ENCODE data around the gene OR2A14. TPM values are rescaled to one million over a fixed set of nuclear protein-coding genes. Genes with fewer than 3 reads are reported as not detected.

Gene OR2A14
- total and polyA plus RNA-seq, 2 donors (not counting 1 experiment from before 2014, with no cell fraction given), result not detected

DNA sequence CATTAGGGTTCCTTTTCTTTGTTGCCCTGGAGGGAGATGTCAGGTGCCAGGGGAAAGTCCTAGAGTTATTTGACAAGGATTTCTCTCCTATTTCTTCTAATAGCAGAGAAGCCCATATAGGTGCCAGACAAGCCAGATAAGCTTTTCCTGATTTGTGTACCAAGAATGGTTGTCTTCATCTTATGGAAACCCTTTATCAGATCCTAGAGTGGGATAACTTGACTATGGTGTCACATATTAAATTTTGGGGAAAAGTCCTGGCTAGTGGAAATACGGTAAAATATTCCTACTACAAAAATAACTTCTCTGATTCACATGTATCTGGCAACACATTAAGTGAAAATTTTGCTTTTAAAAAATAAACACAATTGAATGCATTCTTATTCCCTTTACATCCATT is 35.7 kb upstream of the OR2A14 start:
- no peak overlapping the region for H3K4me2 ChIP-seq (replicated peaks; ENCODE audit: low read depth, low read length, poor library complexity, severe bottlenecking)
- peaks cover 0 to 5% (median 3%) of the 10 kb centered on the region in 3 donors for H3K9me3 ChIP-seq (ENCODE audit: control extremely low read depth in 1 of 3, control insufficient read depth in 2 of 3, insufficient read depth in 1 of 3, low read length in 2 of 3)
- peaks cover 4% of the 10 kb centered on the region for H3K27me3 Mint-ChIP-seq
- H3K4me3 ChIP-seq (ENCODE audit: control extremely low read depth in 1 of 5, extremely low read depth in 1 of 5, insufficient read depth in 1 of 5, low read depth in 2 of 5, low read length in 4 of 5), result no peak overlapping the region
- ChIA-PET POLR2A (no interaction called here), CTCF (no interaction called here)
- no peak overlapping the region for H2AFZ ChIP-seq (ENCODE audit: insufficient read depth, low read depth, low read length, poor library complexity, severe bottlenecking)
- no peak overlapping the region for H3K4me3 Mint-ChIP-seq
- no peaks in the 10 kb centered on the region for H3K79me2 ChIP-seq (ENCODE audit: control insufficient read depth, insufficient read depth, low read length)
- intact Hi-C loops (cut with micrococcal nuclease), result no loop called here
- no peak overlapping the region for H3K27ac Mint-ChIP-seq
- H3K27ac ChIP-seq (ENCODE audit: low read length in 2 of 2), result no peak overlapping the region
- WGBS (ENCODE audit: insufficient coverage), result no CpG with 5 or more reads among the region's 1 CpG
- DNase-seq (no peak), ATAC-seq (ENCODE audit: low read depth) (no peak)
- H3K4me1 Mint-ChIP-seq, result no peaks in the 10 kb centered on the region
- no peaks in the 10 kb centered on the region for H3K27me3 ChIP-seq (replicated peaks in 1 of 4; ENCODE audit: control extremely low read depth in 1 of 4, control insufficient read depth in 3 of 4, insufficient read depth in 4 of 4, low read length in 3 of 4)
- no peaks in the 10 kb centered on the region for H3K4me1 ChIP-seq (ENCODE audit: control insufficient read depth in 2 of 2, insufficient read depth in 2 of 2, low read length in 2 of 2)
- no peak overlapping the region for H3K9ac ChIP-seq (ENCODE audit: low read length)
- peaks cover 2% of the 10 kb centered on the region for H3K9me3 Mint-ChIP-seq (ENCODE audit: insufficient read depth)
- no peaks in the 10 kb centered on the region for H3K36me3 ChIP-seq (replicated peaks in 1 of 2; ENCODE audit: control extremely low read depth in 1 of 2, control insufficient read depth in 1 of 2, extremely low read depth in 1 of 2, insufficient read depth in 2 of 2, low read length in 1 of 2)
- H4K20me1 ChIP-seq (ENCODE audit: control insufficient read depth, insufficient read depth, low read length, poor library complexity, severe bottlenecking), result no peaks in the 10 kb centered on the region
- TF ChIP-seq CTCF (IDR thresholded peaks at IDR 0.05), result no peak
- TF ChIP-seq EZH2 (IDR thresholded peaks at IDR 0.05; ENCODE audit: borderline replicate concordance, insufficient read depth, low read depth, low read length, poor library complexity, severe bottlenecking), result no peak

- H3K27ac ChIP-seq (ENCODE audit: low read length in 2 of 2), result no peak overlapping the region
- CTCF ChIA-PET, result no interaction called here
- no peaks in the 10 kb centered on the region for H3K4me1 ChIP-seq (ENCODE audit: control insufficient read depth in 2 of 2, insufficient read depth in 2 of 2, low read length in 2 of 2)
- H3K9me3 ChIP-seq (ENCODE audit: control extremely low read depth in 1 of 3, control insufficient read depth in 2 of 3, insufficient read depth in 1 of 3, low read length in 2 of 3), result peaks cover 0 to 7% (median 3%) of the 10 kb centered on the region in 3 donors
- no peak overlapping the region for H3K9ac ChIP-seq (ENCODE audit: low read length)
- intact Hi-C loops (cut with micrococcal nuclease), result no loop called here
- no peak for ATAC-seq (ENCODE audit: low read depth)
- Mint-ChIP-seq H3K27me3 (peaks cover 4% of the 10 kb centered on the region), H3K27ac (no peak overlapping the region), H3K4me1 (no peaks in the 10 kb centered on the region), H3K4me3 (no peak overlapping the region), H3K9me3 (ENCODE audit: insufficient read depth) (peaks cover 2% of the 10 kb centered on the region)
- POLR2A ChIA-PET, result no interaction called here
- no peaks in the 10 kb centered on the region for H4K20me1 ChIP-seq (ENCODE audit: control insufficient read depth, insufficient read depth, low read length, poor library complexity, severe bottlenecking)
- H3K36me3 ChIP-seq (replicated peaks in 1 of 2; ENCODE audit: control extremely low read depth in 1 of 2, control insufficient read depth in 1 of 2, extremely low read depth in 1 of 2, insufficient read depth in 2 of 2, low read length in 1 of 2), result no peaks in the 10 kb centered on the region
- H3K4me3 ChIP-seq (ENCODE audit: control extremely low read depth in 1 of 5, extremely low read depth in 1 of 5, insufficient read depth in 1 of 5, low read depth in 2 of 5, low read length in 4 of 5), result no peak overlapping the region
- TF ChIP-seq EZH2 (IDR thresholded peaks at IDR 0.05; ENCODE audit: borderline replicate concordance, insufficient read depth, low read depth, low read length, poor library complexity, severe bottlenecking) (no peak), CTCF (IDR thresholded peaks at IDR 0.05) (no peak)
- no CpG with 5 or more reads among the region's 3 CpGs for WGBS (ENCODE audit: insufficient coverage)
- H3K79me2 ChIP-seq (ENCODE audit: control insufficient read depth, insufficient read depth, low read length), result no peaks in the 10 kb centered on the region
- no peak overlapping the region for H2AFZ ChIP-seq (ENCODE audit: insufficient read depth, low read depth, low read length, poor library complexity, severe bottlenecking)
- no peak for DNase-seq
- no peak overlapping the region for H3K4me2 ChIP-seq (replicated peaks; ENCODE audit: low read depth, low read length, poor library complexity, severe bottlenecking)
- H3K27me3 ChIP-seq (replicated peaks in 1 of 4; ENCODE audit: control extremely low read depth in 1 of 4, control insufficient read depth in 3 of 4, insufficient read depth in 4 of 4, low read length in 3 of 4), result peaks cover 0 to 4% (median 0%) of the 10 kb centered on the region in 4 experiments
Measured at GRCh38 chr7:144090667-144091066, 32.3 kb upstream of the OR2A14 start.
